ENCODE measurements around the gene SLC38A11. TPM values are rescaled to one million over a fixed set of nuclear protein-coding genes. Genes with fewer than 3 reads are reported as not detected.

Gene SLC38A11
- total RNA-seq, 6 experiments from 2014 or later, result 0.58 to 3.6 (median 2.1) TPM

DNA sequence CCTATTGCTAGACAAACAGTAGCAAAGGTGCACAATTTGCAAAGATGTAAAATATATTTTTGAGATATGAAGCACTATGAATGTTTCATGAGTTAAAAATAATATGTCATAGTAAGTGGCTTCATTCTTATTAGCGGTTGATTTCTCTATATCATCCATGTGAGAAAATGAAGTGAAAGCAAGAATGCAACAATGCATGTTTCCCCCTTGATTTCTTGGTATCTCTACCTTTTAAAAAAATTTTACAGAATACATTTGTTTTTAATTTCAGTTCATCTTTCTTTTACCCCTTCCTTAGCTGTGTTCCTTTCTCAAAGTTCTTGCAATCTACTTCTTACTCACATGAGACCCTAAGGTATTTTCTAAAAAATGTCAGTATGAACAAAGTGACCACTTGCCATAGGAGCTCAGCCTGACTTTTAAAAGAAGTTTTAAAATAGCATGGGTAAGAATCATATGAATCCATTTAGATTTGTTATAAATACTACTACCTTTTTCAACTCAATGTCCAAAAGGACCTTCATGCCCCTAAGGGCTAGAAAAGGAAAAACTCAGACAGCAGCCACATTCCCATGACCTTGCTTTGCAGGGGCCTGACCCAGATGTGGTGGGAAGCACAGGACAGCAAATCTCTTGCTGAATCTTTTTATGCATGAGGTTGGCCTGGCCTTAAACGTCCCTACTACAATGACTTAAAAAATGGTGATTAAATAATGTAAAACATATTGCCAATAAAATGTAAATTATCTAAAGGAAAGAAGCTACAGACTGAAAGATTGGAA lies 14.8 kb upstream of the SLC38A11 start:
- WGBS (ENCODE audit: insufficient coverage, low coverage, low lambda C conversion rate, missing lambda C conversion rate), result 73% methylated on average over 2 of the region's 2 CpGs
- intact Hi-C loops (cut with DNase I), result no loop called here
- no peaks in the 10 kb centered on the region for H3K4me1 ChIP-seq
- DNase-seq (no peak), ATAC-seq (no peak)
- no peak overlapping the region for H3K4me3 ChIP-seq
- H3K36me3 ChIP-seq, result no peaks in the 10 kb centered on the region
- H3K9me3 ChIP-seq, result no peaks in the 10 kb centered on the region
- no peak overlapping the region for H3K27ac ChIP-seq
- H3K27me3 ChIP-seq, result no peaks in the 10 kb centered on the region
- TF ChIP-seq POLR2A (IDR thresholded peaks at IDR 0.05), result no peak
- TF ChIP-seq, protein P1, sequence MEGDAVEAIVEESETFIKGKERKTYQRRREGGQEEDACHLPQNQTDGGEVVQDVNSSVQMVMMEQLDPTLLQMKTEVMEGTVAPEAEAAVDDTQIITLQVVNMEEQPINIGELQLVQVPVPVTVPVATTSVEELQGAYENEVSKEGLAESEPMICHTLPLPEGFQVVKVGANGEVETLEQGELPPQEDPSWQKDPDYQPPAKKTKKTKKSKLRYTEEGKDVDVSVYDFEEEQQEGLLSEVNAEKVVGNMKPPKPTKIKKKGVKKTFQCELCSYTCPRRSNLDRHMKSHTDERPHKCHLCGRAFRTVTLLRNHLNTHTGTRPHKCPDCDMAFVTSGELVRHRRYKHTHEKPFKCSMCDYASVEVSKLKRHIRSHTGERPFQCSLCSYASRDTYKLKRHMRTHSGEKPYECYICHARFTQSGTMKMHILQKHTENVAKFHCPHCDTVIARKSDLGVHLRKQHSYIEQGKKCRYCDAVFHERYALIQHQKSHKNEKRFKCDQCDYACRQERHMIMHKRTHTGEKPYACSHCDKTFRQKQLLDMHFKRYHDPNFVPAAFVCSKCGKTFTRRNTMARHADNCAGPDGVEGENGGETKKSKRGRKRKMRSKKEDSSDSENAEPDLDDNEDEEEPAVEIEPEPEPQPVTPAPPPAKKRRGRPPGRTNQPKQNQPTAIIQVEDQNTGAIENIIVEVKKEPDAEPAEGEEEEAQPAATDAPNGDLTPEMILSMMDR (IDR thresholded peaks at IDR 0.05), result no peak

DNA sequence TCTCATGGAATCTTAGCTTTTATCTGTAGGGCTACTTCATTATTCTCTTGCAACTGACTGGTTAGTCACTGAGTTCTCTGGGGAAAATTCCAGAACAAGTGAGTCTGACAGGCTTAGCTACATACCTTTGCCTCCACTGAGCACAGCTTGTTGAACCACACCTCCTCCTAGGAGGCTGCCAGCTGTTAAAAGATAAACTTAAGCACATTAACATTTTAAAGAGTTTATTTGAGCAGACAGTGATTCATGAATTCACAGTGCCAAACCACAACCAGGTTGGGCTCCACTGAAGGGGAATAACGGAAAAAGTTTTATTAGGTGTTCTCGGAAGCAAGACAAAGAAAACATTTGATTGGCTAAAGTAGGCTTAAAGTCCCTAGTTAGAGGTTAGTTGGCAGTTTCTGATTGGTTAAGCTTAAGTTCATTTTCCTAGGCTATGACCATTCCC lies 12.5 kb upstream of the SLC38A11 start:
- Histone ChIP-seq H3K4me3 (no peak overlapping the region), H3K9me3 (no peaks in the 10 kb centered on the region), H3K4me1 (no peaks in the 10 kb centered on the region), H3K27ac (no peak overlapping the region), H3K27me3 (no peaks in the 10 kb centered on the region), H3K36me3 (no peaks in the 10 kb centered on the region)
- 90% methylated on average over 2 of the region's 2 CpGs for WGBS (ENCODE audit: insufficient coverage, low coverage, low lambda C conversion rate, missing lambda C conversion rate)
- DNase-seq (no peak), ATAC-seq (no peak)
- TF ChIP-seq, protein P1 (IDR thresholded peaks at IDR 0.05), result no peak
- TF ChIP-seq POLR2A (IDR thresholded peaks at IDR 0.05), result no peak
- intact Hi-C loops (cut with DNase I), result no loop called here

DNA sequence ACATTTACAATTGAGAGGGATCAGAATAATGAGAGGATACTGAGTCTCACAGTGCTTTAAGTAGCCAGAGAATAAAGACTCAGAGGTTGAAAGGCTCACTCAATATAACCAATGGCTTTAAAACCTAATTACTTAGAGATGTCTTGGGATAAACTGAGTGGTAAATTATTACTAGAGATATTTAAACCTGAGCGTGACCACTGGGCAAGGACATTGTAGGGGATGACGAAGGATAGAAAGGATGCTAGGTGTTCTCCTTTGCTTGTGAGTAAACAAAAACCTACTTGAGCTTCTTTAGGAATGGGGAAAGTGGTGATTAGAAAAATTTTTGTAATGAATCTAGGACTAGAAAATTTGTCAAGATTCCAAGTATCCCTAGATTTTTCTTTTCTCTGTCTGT lies 12.0 kb upstream of the SLC38A11 start:
- H3K4me3 ChIP-seq, result no peak overlapping the region
- DNase-seq (no peak), ATAC-seq (no peak)
- no peaks in the 10 kb centered on the region for H3K36me3 ChIP-seq
- intact Hi-C loops (cut with DNase I), result no loop called here
- no peaks in the 10 kb centered on the region for H3K9me3 ChIP-seq
- H3K4me1 ChIP-seq, result no peaks in the 10 kb centered on the region
- no peaks in the 10 kb centered on the region for H3K27me3 ChIP-seq
- 94% methylated on average over 2 of the region's 2 CpGs for WGBS (ENCODE audit: insufficient coverage, low coverage, low lambda C conversion rate, missing lambda C conversion rate)
- TF ChIP-seq, protein P1 (IDR thresholded peaks at IDR 0.05), result no peak
- TF ChIP-seq POLR2A (IDR thresholded peaks at IDR 0.05), result no peak
- no peak overlapping the region for H3K27ac ChIP-seq

DNA sequence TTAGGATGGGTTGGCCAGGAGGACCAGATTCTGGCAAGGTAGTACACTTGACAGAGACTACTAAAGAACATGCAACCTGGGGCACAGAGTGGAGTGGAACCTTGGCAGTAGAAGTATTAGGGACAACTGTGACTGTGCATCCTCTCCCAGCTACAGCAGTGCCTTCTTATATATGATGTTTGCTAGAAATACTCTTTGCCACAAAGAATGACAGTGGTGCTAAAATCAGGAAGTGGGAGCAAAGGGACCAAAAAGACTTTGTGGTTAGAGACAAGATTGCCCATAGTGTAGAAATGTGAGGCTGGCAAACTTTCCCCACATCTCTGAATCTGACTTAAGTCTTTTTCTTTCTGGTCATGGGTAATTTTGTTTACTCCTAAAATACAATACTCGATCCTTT lies 9.4 kb upstream of the SLC38A11 start:
- Histone ChIP-seq H3K4me1 (no peaks in the 10 kb centered on the region), H3K36me3 (no peaks in the 10 kb centered on the region), H3K27me3 (no peaks in the 10 kb centered on the region), H3K9me3 (no peaks in the 10 kb centered on the region), H3K27ac (no peak overlapping the region), H3K4me3 (no peak overlapping the region)
- intact Hi-C loops (cut with DNase I), result no loop called here
- TF ChIP-seq POLR2A (IDR thresholded peaks at IDR 0.05), result no peak
- TF ChIP-seq, protein P1 (IDR thresholded peaks at IDR 0.05), result no peak
- DNase-seq, result no peak
- ATAC-seq, result no peak
- 33% methylated on average over 1 of the region's 1 CpG for WGBS (ENCODE audit: insufficient coverage, low coverage, low lambda C conversion rate, missing lambda C conversion rate)
